Liver (tissue), 3 donors: ENCODE results near the gene CLIP2.

Source experiments
- CTCF ChIP-seq: fragments of 150-350 bp; IDR thresholded peaks from 2 replicates; pipeline ENCODE4 v1.5.1; 2017; ENCODE audit warnings: improper control_type of control experiment, low read depth, low read length; ENCODE audit not compliant: missing input control
- RXRA ChIP-seq, 2 donors: IDR thresholded peaks; 2 replicates each; pipeline ENCODE4 v1.6.1; 2017 to 2018; ENCODE audit warnings: antibody characterized with exemption in 2 of 2, mild to moderate bottlenecking in 1 of 2
- YY1 ChIP-seq: IDR thresholded peaks from 2 replicates; pipeline ENCODE4 v1.6.1; 2016; ENCODE audit warnings: antibody characterized with exemption, mild to moderate bottlenecking
- donor health status: healthy.
- donor health status: healthy.

GRCh38 chr7:74429153-74429747 is 140.0 kb downstream of the CLIP2 start:
- TF ChIP-seq YY1: no peak
- TF ChIP-seq CTCF: no peak
- TF ChIP-seq RXRA (IDR thresholded peaks at IDR 0.05): no peak
